CD4-positive, alpha-beta T cell (primary cell): ENCODE results near the gene INA. TPM values are rescaled to one million over a fixed set of nuclear protein-coding genes. Genes with fewer than 3 reads are reported as not detected.

ENCODE experiments used
- ATAC-seq: fragments of 200-7000 bp; cut with Tn5 transposase; one replicate; pipeline ENCODE4 v1.10.0; 2022; ENCODE audit warnings: mild to moderate bottlenecking; ENCODE audit not compliant: poor library complexity
- CTCF ChIA-PET: fragments of 350-600 bp; sonication (Branson Sonifier 250); formaldehyde crosslinking; loops from one replicate; lab custom pipeline; 2021; ENCODE audit warnings: antibody characterized with exemption, inconsistent platforms; lab: Charles Lee
- POLR2A ChIA-PET: fragments of 350-600 bp; sonication (Branson Sonifier 250); formaldehyde crosslinking; loops from one replicate; lab custom pipeline; 2021; ENCODE audit warnings: antibody characterized with exemption, inconsistent platforms; lab: Charles Lee
- DNase-seq, 14 experiments: peaks; one replicate each; pipeline ENCODE4 v3.0.0-alpha.2; 2013 to 2020; ENCODE audit warnings: mixed read lengths in 2 of 14
- H3K27ac ChIP-seq, 2 donors: one replicate each; pipeline versions ENCODE4 v1.5.1 to v1.7.0; 2013; ENCODE audit warnings: low read length in 2 of 2, low read depth in 1 of 2, mild to moderate bottlenecking in 1 of 2
- H3K27me3 ChIP-seq, 2 experiments: 1 replicate in 1 of 2; 2 replicates in 1 of 2; pipeline versions ENCODE4 v1.6.1 to v1.7.0; 2013; ENCODE audit warnings: low read length in 2 of 2, control low read depth in 1 of 2, mild to moderate bottlenecking in 1 of 2, moderate library complexity in 1 of 2; ENCODE audit not compliant: insufficient read depth in 2 of 2, control insufficient read depth in 1 of 2
- H3K36me3 ChIP-seq: one replicate; pipeline ENCODE4 v1.6.1; 2013; ENCODE audit warnings: low read length, control low read depth; ENCODE audit not compliant: insufficient read depth
- H3K4me1 ChIP-seq: one replicate; pipeline ENCODE4 v1.6.1; 2013; ENCODE audit warnings: low read length, control low read depth; ENCODE audit not compliant: insufficient read depth
- H3K4me3 ChIP-seq: one replicate; pipeline ENCODE4 v1.5.1; 2013; ENCODE audit warnings: mild to moderate bottlenecking, low read length, moderate library complexity
- H3K9me3 ChIP-seq, 2 experiments: 1 replicate in 1 of 2; 2 replicates in 1 of 2; pipeline versions ENCODE4 v1.6.1 to v1.7.0; 2013; ENCODE audit warnings: low read length in 2 of 2, mild to moderate bottlenecking in 2 of 2, control low read depth in 1 of 2, moderate library complexity in 1 of 2; ENCODE audit not compliant: control insufficient read depth in 1 of 2, insufficient read depth in 1 of 2
- H3K27ac Mint-ChIP-seq: one replicate; pipeline ENCODE4 v1.8.0; 2020; ENCODE audit warnings: mixed read lengths
- H3K27me3 Mint-ChIP-seq: one replicate; pipeline ENCODE4 v1.8.0; 2021; ENCODE audit warnings: mixed read lengths
- H3K36me3 Mint-ChIP-seq: one replicate; pipeline ENCODE4 v1.8.0; 2021; ENCODE audit warnings: low read depth, mixed read lengths
- H3K4me1 Mint-ChIP-seq: one replicate; pipeline ENCODE4 v1.8.0; 2021; ENCODE audit warnings: low read depth, mixed read lengths
- H3K4me3 Mint-ChIP-seq: one replicate; pipeline ENCODE4 v1.8.0; 2020; ENCODE audit warnings: mild to moderate bottlenecking, mixed read lengths
- H3K9me3 Mint-ChIP-seq: one replicate; pipeline ENCODE4 v1.8.0; 2020; ENCODE audit warnings: mixed read lengths
- CTCF ChIP-seq: fragments of 200-600 bp; IDR thresholded peaks from one replicate; pipeline ENCODE4 v1.8.0; 2022; ENCODE audit warnings: antibody characterized with exemption, mild to moderate bottlenecking
- intact Hi-C, 2 experiments: fragments of 100-400 bp; cut with DNase I in 1 of 2; cut with micrococcal nuclease in 1 of 2; formaldehyde crosslinking; loops; one replicate each; pipeline versions ENCODE4 v1.15.1 to v1.9.0; 2023 to 2025; cut with DNase I, micrococcal nuclease
- total RNA-seq, 174 experiments: library from RNA in 2 of 174; stranded (reverse) in 2 of 174; gene quantifications; one replicate each; pipeline ENCODE4 v1.2.3 and lab custom pipeline; 2021 to 2026

INA gene
- total RNA-seq, 2 experiments from 2014 or later = not detected

GRCh38 chr10:103281753-103282152, 4.8 kb downstream of the INA start:
- H3K9me3 Mint-ChIP-seq = peaks cover 7% of the 10 kb centered on the region
- Histone ChIP-seq H3K4me1 (peaks cover 13% of the 10 kb centered on the region), H3K4me3 (no peak overlapping the region), H3K9me3 (peaks cover 0 to 14% of the 10 kb centered on the region in 2 experiments), H3K36me3 (no peaks in the 10 kb centered on the region), H3K27me3 (peaks cover 42 to 70% of the 10 kb centered on the region in 2 experiments), H3K27ac (no peak overlapping the region)
- H3K4me1 Mint-ChIP-seq = peaks cover 6% of the 10 kb centered on the region
- ChIA-PET POLR2A (no interaction called here), CTCF (no interaction called here)
- no peak for TF ChIP-seq CTCF
- no peak overlapping the region for H3K27ac Mint-ChIP-seq
- no peak for DNase-seq
- H3K4me3 Mint-ChIP-seq = no peak overlapping the region
- intact Hi-C loops = no loop called here
- ATAC-seq = no peak
- H3K27me3 Mint-ChIP-seq = peaks cover 68% of the 10 kb centered on the region
- H3K36me3 Mint-ChIP-seq = no peaks in the 10 kb centered on the region

- Mint-ChIP-seq H3K4me1 (peaks cover 6% of the 10 kb centered on the region), H3K36me3 (no peaks in the 10 kb centered on the region), H3K27me3 (peaks cover 73% of the 10 kb centered on the region), H3K4me3 (no peak overlapping the region), H3K9me3 (peaks cover 7% of the 10 kb centered on the region), H3K27ac (no peak overlapping the region)
- no peak overlapping the region for H3K27ac ChIP-seq
- ATAC-seq (no peak), DNase-seq (no peak)
- H3K9me3 ChIP-seq = peaks cover 0 to 10% of the 10 kb centered on the region in 2 experiments
- intact Hi-C loops = no loop called here
- TF ChIP-seq CTCF = no peak
- no peaks in the 10 kb centered on the region for H3K36me3 ChIP-seq
- H3K4me1 ChIP-seq = peaks cover 4% of the 10 kb centered on the region
- H3K27me3 ChIP-seq = peaks cover 44 to 68% of the 10 kb centered on the region in 2 experiments
- ChIA-PET CTCF (no interaction called here), POLR2A (no interaction called here)
- no peak overlapping the region for H3K4me3 ChIP-seq
Observed at GRCh38 chr10:103282961-103283360, 6.0 kb downstream of the INA start.

DNA sequence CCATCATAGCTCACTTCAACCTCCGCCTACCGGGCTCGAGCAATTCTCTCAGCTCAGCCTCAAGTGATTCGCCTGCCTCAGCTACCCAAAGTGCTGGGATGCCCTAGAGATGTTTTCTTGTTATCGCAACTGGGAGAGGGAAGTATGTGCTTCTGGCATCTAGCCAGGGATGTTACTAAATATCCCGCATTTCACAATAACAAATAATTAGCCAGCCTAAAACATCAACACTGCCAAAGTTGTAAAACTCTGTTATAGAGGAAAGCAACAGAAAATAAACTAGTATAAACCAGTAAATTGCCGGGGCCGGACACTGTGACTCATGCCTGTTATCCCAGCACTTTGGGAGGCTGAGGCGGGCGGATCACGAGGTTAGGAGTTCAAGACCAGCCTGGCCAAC, 7.2 kb downstream of the INA start:
- Mint-ChIP-seq H3K4me3 (no peak overlapping the region), H3K36me3 (no peaks in the 10 kb centered on the region), H3K9me3 (peaks cover 2% of the 10 kb centered on the region), H3K27ac (no peak overlapping the region), H3K4me1 (no peaks in the 10 kb centered on the region), H3K27me3 (peaks cover 75% of the 10 kb centered on the region)
- Histone ChIP-seq H3K4me1 (peaks cover 3% of the 10 kb centered on the region), H3K9me3 (peaks cover 0 to 4% of the 10 kb centered on the region in 2 experiments), H3K27ac (no peak overlapping the region), H3K4me3 (no peak overlapping the region), H3K36me3 (no peaks in the 10 kb centered on the region), H3K27me3 (peaks cover 36 to 66% of the 10 kb centered on the region in 2 experiments)
- TF ChIP-seq CTCF = no peak
- intact Hi-C loops = no loop called here
- DNase-seq (peak in 3 of 14 experiments; percentile 3 to 32 (median 22)), ATAC-seq (no peak)
- ChIA-PET POLR2A (no interaction called here), CTCF (no interaction called here)
